ENCODE data around the gene NUP205. TPM values are rescaled to one million over a fixed set of nuclear protein-coding genes. Genes with fewer than 3 reads are reported as not detected.

The NUP205 gene
- total and polyA plus RNA-seq, 2 donors (not counting 1 experiment from before 2014, with no cell fraction given), result 31.4 to 70.3 TPM

DNA sequence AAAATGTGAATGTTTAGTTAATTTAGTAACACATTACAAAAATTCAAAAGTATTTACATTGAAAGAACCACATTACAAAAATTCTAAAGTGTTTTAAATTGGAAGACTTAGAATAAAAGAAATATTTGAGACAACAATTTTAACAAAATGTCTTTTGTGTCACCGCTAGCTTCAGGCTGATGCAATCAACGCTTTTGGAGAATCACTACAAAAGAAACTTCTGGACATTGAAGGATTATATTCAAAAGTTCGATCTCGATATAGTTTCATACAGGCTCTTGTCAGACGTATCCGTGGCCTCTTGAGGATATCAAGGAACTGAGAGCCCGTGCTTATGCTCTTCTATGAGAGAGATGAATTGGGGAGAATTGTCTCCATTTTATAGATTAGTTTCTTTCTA, 90.5 kb downstream of the NUP205 start:
- TF ChIP-seq, protein P1, sequence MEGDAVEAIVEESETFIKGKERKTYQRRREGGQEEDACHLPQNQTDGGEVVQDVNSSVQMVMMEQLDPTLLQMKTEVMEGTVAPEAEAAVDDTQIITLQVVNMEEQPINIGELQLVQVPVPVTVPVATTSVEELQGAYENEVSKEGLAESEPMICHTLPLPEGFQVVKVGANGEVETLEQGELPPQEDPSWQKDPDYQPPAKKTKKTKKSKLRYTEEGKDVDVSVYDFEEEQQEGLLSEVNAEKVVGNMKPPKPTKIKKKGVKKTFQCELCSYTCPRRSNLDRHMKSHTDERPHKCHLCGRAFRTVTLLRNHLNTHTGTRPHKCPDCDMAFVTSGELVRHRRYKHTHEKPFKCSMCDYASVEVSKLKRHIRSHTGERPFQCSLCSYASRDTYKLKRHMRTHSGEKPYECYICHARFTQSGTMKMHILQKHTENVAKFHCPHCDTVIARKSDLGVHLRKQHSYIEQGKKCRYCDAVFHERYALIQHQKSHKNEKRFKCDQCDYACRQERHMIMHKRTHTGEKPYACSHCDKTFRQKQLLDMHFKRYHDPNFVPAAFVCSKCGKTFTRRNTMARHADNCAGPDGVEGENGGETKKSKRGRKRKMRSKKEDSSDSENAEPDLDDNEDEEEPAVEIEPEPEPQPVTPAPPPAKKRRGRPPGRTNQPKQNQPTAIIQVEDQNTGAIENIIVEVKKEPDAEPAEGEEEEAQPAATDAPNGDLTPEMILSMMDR (IDR thresholded peaks at IDR 0.05), result no peak
- TF ChIP-seq EZH2 (IDR thresholded peaks at IDR 0.05; ENCODE audit: borderline replicate concordance, insufficient read depth, low read depth, low read length, poor library complexity, severe bottlenecking), result no peak
- no peaks in the 10 kb centered on the region for H3K4me1 ChIP-seq (ENCODE audit: control insufficient read depth in 2 of 2, insufficient read depth in 2 of 2, low read length in 2 of 2)
- H3K27me3 Mint-ChIP-seq, result no peaks in the 10 kb centered on the region
- ChIA-PET POLR2A (no interaction called here), CTCF (interaction anchor here (2.0 to 7.3 kb wide), 2 partner anchors 28 to 368 kb away, joined by 7 to 109 read pairs; no protein-coding TSS in a partner anchor)
- no peaks in the 10 kb centered on the region for H3K27me3 ChIP-seq (replicated peaks in 1 of 4; ENCODE audit: control extremely low read depth in 1 of 4, control insufficient read depth in 3 of 4, insufficient read depth in 4 of 4, low read length in 3 of 4)
- no peaks in the 10 kb centered on the region for H3K4me1 Mint-ChIP-seq
- no peak overlapping the region for H3K27ac ChIP-seq (ENCODE audit: low read length in 2 of 2)
- ATAC-seq (ENCODE audit: low read depth) (no peak), DNase-seq (no peak)
- whole genome bisulfite sequencing (ENCODE audit: insufficient coverage), result 98% methylated on average over 4 of the region's 7 CpGs
- H3K36me3 ChIP-seq (replicated peaks in 1 of 2; ENCODE audit: control extremely low read depth in 1 of 2, control insufficient read depth in 1 of 2, extremely low read depth in 1 of 2, insufficient read depth in 2 of 2, low read length in 1 of 2), result peaks cover 9 to 46% of the 10 kb centered on the region in 2 experiments
- H3K4me2 ChIP-seq (replicated peaks; ENCODE audit: low read depth, low read length, poor library complexity, severe bottlenecking), result no peak overlapping the region
- no peaks in the 10 kb centered on the region for H4K20me1 ChIP-seq (ENCODE audit: control insufficient read depth, insufficient read depth, low read length, poor library complexity, severe bottlenecking)
- no peak overlapping the region for H3K4me3 ChIP-seq (ENCODE audit: control extremely low read depth in 1 of 5, extremely low read depth in 1 of 5, insufficient read depth in 1 of 5, low read depth in 2 of 5, low read length in 4 of 5)
- H3K9me3 ChIP-seq (ENCODE audit: control extremely low read depth in 1 of 3, control insufficient read depth in 2 of 3, insufficient read depth in 1 of 3, low read length in 2 of 3), result no peaks in the 10 kb centered on the region
- no peaks in the 10 kb centered on the region for H3K79me2 ChIP-seq (ENCODE audit: control insufficient read depth, insufficient read depth, low read length)
- H3K9me3 Mint-ChIP-seq (ENCODE audit: insufficient read depth), result no peaks in the 10 kb centered on the region
- no peak overlapping the region for H3K9ac ChIP-seq (ENCODE audit: low read length)
- intact Hi-C loops (cut with micrococcal nuclease), result no loop called here
- no peak overlapping the region for H3K4me3 Mint-ChIP-seq
- H3K27ac Mint-ChIP-seq, result no peak overlapping the region
- no peak overlapping the region for H2AFZ ChIP-seq (ENCODE audit: insufficient read depth, low read depth, low read length, poor library complexity, severe bottlenecking)

DNA sequence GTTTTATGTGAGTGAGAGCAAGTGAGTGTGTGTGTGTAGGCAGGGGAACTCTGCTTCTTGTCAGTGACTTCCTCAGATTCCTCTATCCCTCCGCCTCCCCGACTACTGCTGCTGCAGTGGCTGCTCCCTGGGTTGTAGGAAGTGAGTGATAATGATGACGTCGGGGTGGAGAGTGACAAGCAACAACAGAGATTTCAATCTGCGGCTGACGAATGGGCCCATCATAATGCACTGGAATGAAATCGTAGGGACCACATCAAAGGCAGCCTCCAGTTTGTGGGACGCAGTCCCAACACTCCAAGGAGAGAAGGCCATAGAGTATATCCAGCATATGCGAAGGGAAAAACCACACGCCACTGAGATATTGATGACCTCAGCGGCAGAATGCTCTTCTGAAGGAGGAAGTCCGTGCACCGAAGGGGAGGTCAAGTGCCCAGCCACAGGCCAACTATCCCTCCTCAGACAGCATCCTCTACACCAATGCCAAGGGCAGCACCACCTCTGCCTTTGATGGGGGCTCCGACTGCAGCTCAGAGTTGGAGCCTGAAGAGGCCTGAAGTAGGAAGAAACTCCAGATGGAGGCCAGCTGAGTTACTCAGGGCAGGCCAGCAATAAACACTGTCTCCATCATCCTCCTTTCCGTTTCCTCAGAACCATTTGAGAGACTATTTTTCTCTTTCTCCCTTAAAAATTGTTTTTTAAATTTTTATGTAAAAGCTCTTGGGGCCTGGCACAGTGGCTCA, 93.3 kb downstream of the NUP205 start:
- Mint-ChIP-seq H3K4me1 (no peaks in the 10 kb centered on the region), H3K9me3 (ENCODE audit: insufficient read depth) (no peaks in the 10 kb centered on the region), H3K4me3 (no peak overlapping the region), H3K27ac (no peak overlapping the region), H3K27me3 (no peaks in the 10 kb centered on the region)
- WGBS (ENCODE audit: insufficient coverage), result 87% methylated on average over 10 of the region's 15 CpGs
- Histone ChIP-seq H4K20me1 (ENCODE audit: control insufficient read depth, insufficient read depth, low read length, poor library complexity, severe bottlenecking) (no peaks in the 10 kb centered on the region), H3K79me2 (ENCODE audit: control insufficient read depth, insufficient read depth, low read length) (no peaks in the 10 kb centered on the region), H3K9me3 (ENCODE audit: control extremely low read depth in 1 of 3, control insufficient read depth in 2 of 3, insufficient read depth in 1 of 3, low read length in 2 of 3) (no peaks in the 10 kb centered on the region), H3K27ac (ENCODE audit: low read length in 2 of 2) (no peak overlapping the region), H2AFZ (ENCODE audit: insufficient read depth, low read depth, low read length, poor library complexity, severe bottlenecking) (no peak overlapping the region), H3K36me3 (replicated peaks in 1 of 2; ENCODE audit: control extremely low read depth in 1 of 2, control insufficient read depth in 1 of 2, extremely low read depth in 1 of 2, insufficient read depth in 2 of 2, low read length in 1 of 2) (peaks cover 8 to 27% of the 10 kb centered on the region in 2 experiments), H3K27me3 (replicated peaks in 1 of 4; ENCODE audit: control extremely low read depth in 1 of 4, control insufficient read depth in 3 of 4, insufficient read depth in 4 of 4, low read length in 3 of 4) (no peaks in the 10 kb centered on the region), H3K4me2 (replicated peaks; ENCODE audit: low read depth, low read length, poor library complexity, severe bottlenecking) (no peak overlapping the region), H3K9ac (ENCODE audit: low read length) (no peak overlapping the region), H3K4me3 (ENCODE audit: control extremely low read depth in 1 of 5, extremely low read depth in 1 of 5, insufficient read depth in 1 of 5, low read depth in 2 of 5, low read length in 4 of 5) (no peak overlapping the region), H3K4me1 (ENCODE audit: control insufficient read depth in 2 of 2, insufficient read depth in 2 of 2, low read length in 2 of 2) (no peaks in the 10 kb centered on the region)
- DNase-seq (no peak), ATAC-seq (ENCODE audit: low read depth) (no peak)
- intact Hi-C loops (cut with micrococcal nuclease), result no loop called here
- CTCF ChIA-PET, result no interaction called here
- POLR2A ChIA-PET, result no interaction called here
- TF ChIP-seq EZH2 (IDR thresholded peaks at IDR 0.05; ENCODE audit: borderline replicate concordance, insufficient read depth, low read depth, low read length, poor library complexity, severe bottlenecking), result no peak
- TF ChIP-seq, protein P1 (IDR thresholded peaks at IDR 0.05), result no peak
